SK-N-SH (cell line): ENCODE data around the gene CHIC1. TPM values are rescaled to one million over a fixed set of nuclear protein-coding genes. Genes with fewer than 3 reads are reported as not detected.

Experiments used
- CTCF ChIA-PET: fragments of 300-600, 350-600 bp; formaldehyde crosslinking; extraction: SDS; loops from one replicate; lab custom pipeline; 2021; lab: Yijun Ruan, JAX
- POLR2A ChIA-PET: fragments of 350-600 bp; sonication (Branson Sonifier 250); formaldehyde crosslinking; extraction: SDS; loops from one replicate; lab custom pipeline; 2020; ENCODE audit warnings: antibody characterized with exemption, inconsistent platforms; lab: Yijun Ruan, JAX
- DNase-seq: peaks from one replicate; pipeline ENCODE4 v3.0.0; 2012
- H2AFZ ChIP-seq: fragments of 200-600 bp; sonication (generic); 2 replicates; pipeline ENCODE4 v1.8.1; 2016; ENCODE audit warnings: antibody characterized with exemption, mild to moderate bottlenecking, low read depth
- H3F3A ChIP-seq: fragments of 200-600 bp; sonication (generic); replicated peaks from 2 replicates; pipeline ENCODE3; 2016; ENCODE audit warnings: antibody characterized with exemption, mild to moderate bottlenecking; ENCODE audit not compliant: insufficient read depth
- H3K27ac ChIP-seq, 2 experiments: fragments of 200-500 bp in 1 of 2; fragments of 200-600 bp in 1 of 2; sonication (Bioruptor generic) in 1 of 2; sonication (generic), shearing (Covaris generic) in 1 of 2; 2 replicates each; pipeline versions ENCODE4 v1.5.1 to v1.6.1; 2014 to 2016; ENCODE audit warnings: low read depth in 2 of 2, inconsistent platforms in 1 of 2, low read length in 1 of 2, mild to moderate bottlenecking in 1 of 2, mixed read lengths in 1 of 2
- H3K27me3 ChIP-seq: fragments of 200-600 bp; sonication (generic), shearing (Covaris generic); 2 replicates; pipeline ENCODE4 v1.6.1; 2016; ENCODE audit warnings: mixed run types; ENCODE audit not compliant: insufficient read depth
- H3K36me3 ChIP-seq, 2 experiments: fragments of 200-500 bp in 1 of 2; fragments of 200-600 bp in 1 of 2; sonication (Bioruptor generic) in 1 of 2; sonication (generic) in 1 of 2; replicated peaks in 1 of 2; 2 replicates each; pipeline versions ENCODE3 to v1.5.1; 2014 to 2016; ENCODE audit warnings: low read length in 1 of 2, mild to moderate bottlenecking in 1 of 2; ENCODE audit not compliant: insufficient read depth in 2 of 2, control insufficient read depth in 1 of 2
- H3K4me1 ChIP-seq, 2 experiments: fragments of 200-500 bp in 1 of 2; fragments of 200-600 bp in 1 of 2; sonication (Bioruptor generic) in 1 of 2; sonication (generic), shearing (Covaris generic) in 1 of 2; 2 replicates each; pipeline versions ENCODE4 v1.5.1 to v1.6.1; 2014 to 2016; ENCODE audit warnings: low read depth in 1 of 2, low read length in 1 of 2, mixed run types in 1 of 2; ENCODE audit not compliant: insufficient read depth in 2 of 2, control insufficient read depth in 1 of 2
- H3K4me2 ChIP-seq: fragments of 200-600 bp; sonication (generic), shearing (Covaris generic); 2 replicates; pipeline ENCODE4 v1.6.1; 2017; ENCODE audit warnings: mixed run types
- H3K4me3 ChIP-seq, 2 experiments: fragments of 200-500 bp in 1 of 2; fragments of 200-600 bp in 1 of 2; sonication (Bioruptor generic) in 1 of 2; sonication (generic), shearing (Covaris generic) in 1 of 2; 2 replicates each; pipeline versions ENCODE4 v1.5.1 to v1.8.1; 2014 to 2016; ENCODE audit warnings: low read depth in 2 of 2, inconsistent platforms in 1 of 2, low read length in 1 of 2, mild to moderate bottlenecking in 1 of 2, mixed read lengths in 1 of 2, moderate library complexity in 1 of 2
- H3K79me2 ChIP-seq: fragments of 200-600 bp; sonication (generic); 2 replicates; pipeline ENCODE4 v1.8.1; 2017; ENCODE audit warnings: mild to moderate bottlenecking; ENCODE audit not compliant: insufficient read depth
- H3K9ac ChIP-seq: fragments of 200-600 bp; sonication (generic); 2 replicates; pipeline ENCODE4 v1.6.1; 2017; ENCODE audit warnings: mixed run types
- H3K9me2 ChIP-seq: fragments of 200-600 bp; sonication (generic); 2 replicates; pipeline ENCODE4 v1.6.1; 2017; ENCODE audit warnings: mixed run types
- H3K9me3 ChIP-seq: fragments of 200-600 bp; sonication (generic); 2 replicates; pipeline ENCODE4 v1.6.1; 2017; ENCODE audit warnings: mixed run types, mild to moderate bottlenecking, moderate library complexity
- H4K20me1 ChIP-seq: fragments of 200-600 bp; sonication (generic); 2 replicates; pipeline ENCODE4 v1.6.1; 2017; ENCODE audit warnings: mild to moderate bottlenecking, mixed run types; ENCODE audit not compliant: insufficient read depth
- CTCF ChIP-seq: fragments of 200-600 bp; sonication (generic); IDR thresholded peaks from 2 replicates; pipeline ENCODE4 v1.6.1; 2017; ENCODE audit warnings: antibody characterized with exemption, mild to moderate bottlenecking, moderate library complexity
- ELF1 ChIP-seq: IDR thresholded peaks from 2 replicates; pipeline ENCODE4 v1.4.0; 2012
- EZH2phosphoT487 ChIP-seq: fragments of 200-600 bp; sonication (generic); IDR thresholded peaks from 2 replicates; pipeline ENCODE4 v1.6.1; 2017; ENCODE audit warnings: low read depth, mixed run types, mild to moderate bottlenecking, antibody characterized with exemption, moderate library complexity, borderline replicate concordance
- JUND ChIP-seq: IDR thresholded peaks from 2 replicates; pipeline ENCODE4 v1.4.0; 2012
- MAX ChIP-seq: IDR thresholded peaks from 2 replicates; pipeline ENCODE4 v1.4.0; 2012; ENCODE audit warnings: low read depth
- MXI1 ChIP-seq: IDR thresholded peaks from 2 replicates; pipeline ENCODE4 v1.6.1; 2012; ENCODE audit warnings: mild to moderate bottlenecking, low read depth, low read length, improper control_type of control experiment
- NRF1 ChIP-seq: IDR thresholded peaks from 2 replicates; pipeline ENCODE4 v1.6.1; 2012; ENCODE audit warnings: low read depth, mild to moderate bottlenecking, low read length
- PBX3 ChIP-seq: IDR thresholded peaks from 2 replicates; pipeline ENCODE4; 2012
- RAD21 ChIP-seq: IDR thresholded peaks from 2 replicates; pipeline ENCODE4 v1.6.1; 2012; ENCODE audit warnings: mild to moderate bottlenecking, low read length
- RCOR1 ChIP-seq: fragments of 150-350 bp; IDR thresholded peaks from 2 replicates; pipeline ENCODE4 v1.6.1; 2017; ENCODE audit warnings: antibody characterized with exemption, low read length
- RXRA ChIP-seq: IDR thresholded peaks from 2 replicates; pipeline ENCODE4 v1.4.0; 2012; ENCODE audit warnings: low read depth, mild to moderate bottlenecking, borderline replicate concordance
- SMC3 ChIP-seq: IDR thresholded peaks from 2 replicates; pipeline ENCODE4 v1.6.1; 2012; ENCODE audit warnings: low read depth, low read length, improper control_type of control experiment
- TAF1 ChIP-seq: IDR thresholded peaks from 2 replicates; pipeline ENCODE4 v1.6.1; 2012; ENCODE audit warnings: low read depth, mild to moderate bottlenecking, low read length, moderate library complexity, borderline replicate concordance
- TCF12 ChIP-seq: IDR thresholded peaks from 2 replicates; pipeline ENCODE4 v1.4.0; 2012
- USF1 ChIP-seq: IDR thresholded peaks from 2 replicates; pipeline ENCODE4 v1.4.0; 2012; ENCODE audit warnings: low read depth, borderline replicate concordance
- USF2 ChIP-seq: fragments of 150-350 bp; IDR thresholded peaks from 2 replicates; pipeline ENCODE4 v1.6.1; 2017; ENCODE audit warnings: antibody characterized with exemption, low read length, low read depth, borderline replicate concordance
- YY1 ChIP-seq: IDR thresholded peaks from 2 replicates; pipeline ENCODE4 v1.4.0; 2012; ENCODE audit warnings: low read depth, mild to moderate bottlenecking
- WGBS: methylation state at CpG from one replicate; pipeline ENCODE4 v1.1.6; 2017; ENCODE audit warnings: low lambda C conversion rate; 5-methylcytosine and 5-hydroxymethylcytosine counted together
- polyA plus RNA-seq, 3 experiments: library from polyadenylated mRNA; depleted of rRNA; stranded (reverse); fragments of >200 nt; gene quantifications; 2 replicates each; pipeline ENCODE4 v1.2.3, GENCODE V29; 2012

Gene CHIC1
- polyA plus RNA-seq, 1 of the 3 experiments (the other 2 are of a cell fraction), result 2.8 TPM

- no peaks in the 10 kb centered on the region for H3K9me3 ChIP-seq
- no peaks in the 10 kb centered on the region for H3K36me3 ChIP-seq
- peak overlapping the region; percentile 70 to 78 for H3K27ac ChIP-seq
- TF ChIP-seq USF1, result no peak
- no peak for TF ChIP-seq EZH2phosphoT487
- TF ChIP-seq RAD21, result no peak
- no peak for TF ChIP-seq RCOR1
- no peak for TF ChIP-seq SMC3
- TF ChIP-seq MAX, result no peak
- TF ChIP-seq USF2, result no peak
- TF ChIP-seq MXI1, result no peak
- no peak for TF ChIP-seq RXRA
- TF ChIP-seq TCF12, result no peak
- no peak for TF ChIP-seq PBX3
- TF ChIP-seq NRF1, result no peak
- no peak for TF ChIP-seq ELF1
- no peak for TF ChIP-seq TAF1
- no peak for TF ChIP-seq JUND
- no peak for TF ChIP-seq YY1
- TF ChIP-seq CTCF, result no peak
- TF ChIP-seq, all 33 proteins: peak for 0
- no peaks in the 10 kb centered on the region for H3K27me3 ChIP-seq
- no peaks in the 10 kb centered on the region for H3F3A ChIP-seq
- H4K20me1 ChIP-seq, result 0 out of 2 replicates have a peak, but pooled peaks cover 3% of the 10 kb centered on the region
- peak overlapping the region; percentile 79 for H3K4me2 ChIP-seq
- peaks cover 8% of the 10 kb centered on the region; the same call in 1 of the 2 replicates for H3K79me2 ChIP-seq
- 1% methylated on average over 3 of the region's 3 CpGs for WGBS
- H2AFZ ChIP-seq, result peak overlapping the region; percentile 99
- POLR2A ChIA-PET, result no interaction called here
- H3K9me2 ChIP-seq, result no peaks in the 10 kb centered on the region
- peak overlapping the region; percentile 83 for H3K9ac ChIP-seq
- no peaks in the 10 kb centered on the region; a peak in 1 of 4 replicates for H3K4me1 ChIP-seq
- no peak for DNase-seq
- H3K4me3 ChIP-seq, result peak overlapping the region; percentile 55 to 78
- CTCF ChIA-PET, result no interaction called here
Measured at GRCh38 chrX:73563738-73564068, 706 bp downstream of the CHIC1 start.
